T-helper 2 cell treated with Interferon-gamma antibody and Interleukin-4, amounts not matched to agents 5 μg/mL and 100 μg/mL, for 36 hours (primary cell): ENCODE data around the gene FBXW2.

Experiments
- DNase-seq: peaks from one replicate; pipeline ENCODE4 v3.0.0; 2021; ENCODE audit warnings: low spot score
- H3K27ac Mint-ChIP-seq: one replicate; pipeline ENCODE4 v1.8.0; 2021; ENCODE audit warnings: mild to moderate bottlenecking, mixed read lengths
- H3K27me3 Mint-ChIP-seq: one replicate; pipeline ENCODE4 v1.8.0; 2021; ENCODE audit warnings: low read depth, mixed read lengths
- H3K36me3 Mint-ChIP-seq: one replicate; pipeline ENCODE4 v1.8.0; 2021; ENCODE audit warnings: low read depth, mixed read lengths
- H3K4me1 Mint-ChIP-seq: one replicate; pipeline ENCODE4 v1.8.0; 2021; ENCODE audit warnings: low read depth, mixed read lengths
- H3K4me3 Mint-ChIP-seq: one replicate; pipeline ENCODE4 v1.8.0; 2022; ENCODE audit warnings: mild to moderate bottlenecking, moderate library complexity, mixed read lengths
- H3K9me3 Mint-ChIP-seq: one replicate; pipeline ENCODE4 v1.8.0; 2021; ENCODE audit warnings: mixed read lengths

FBXW2 gene

DNA sequence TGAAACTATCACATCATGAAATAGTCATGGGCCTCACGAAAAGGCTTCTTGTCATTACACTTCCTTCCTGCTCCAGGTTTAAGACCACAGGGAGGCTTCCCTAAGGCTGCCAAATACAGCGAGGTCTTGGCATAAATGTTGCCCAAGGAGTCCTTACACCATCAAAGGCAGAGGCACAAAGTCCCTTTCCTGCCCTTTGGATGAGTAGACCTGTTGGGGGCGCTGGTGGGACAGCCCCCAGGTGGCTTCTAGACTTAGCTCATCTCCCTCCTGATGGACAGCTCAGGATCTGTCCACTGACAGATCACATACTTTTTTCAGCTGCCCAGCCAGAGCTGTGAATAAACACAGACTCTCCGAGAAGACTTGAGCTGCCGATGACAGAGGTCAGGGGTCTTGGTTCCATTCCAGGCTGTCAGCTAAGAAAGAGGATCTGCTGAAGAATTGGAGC lies 63.4 kb downstream of the FBXW2 start:
- Mint-ChIP-seq H3K4me3 (no peak overlapping the region), H3K9me3 (no peaks in the 10 kb centered on the region), H3K27me3 (no peaks in the 10 kb centered on the region), H3K27ac (no peak overlapping the region), H3K4me1 (peaks cover 8% of the 10 kb centered on the region), H3K36me3 (no peaks in the 10 kb centered on the region)
- no peak for DNase-seq

DNA sequence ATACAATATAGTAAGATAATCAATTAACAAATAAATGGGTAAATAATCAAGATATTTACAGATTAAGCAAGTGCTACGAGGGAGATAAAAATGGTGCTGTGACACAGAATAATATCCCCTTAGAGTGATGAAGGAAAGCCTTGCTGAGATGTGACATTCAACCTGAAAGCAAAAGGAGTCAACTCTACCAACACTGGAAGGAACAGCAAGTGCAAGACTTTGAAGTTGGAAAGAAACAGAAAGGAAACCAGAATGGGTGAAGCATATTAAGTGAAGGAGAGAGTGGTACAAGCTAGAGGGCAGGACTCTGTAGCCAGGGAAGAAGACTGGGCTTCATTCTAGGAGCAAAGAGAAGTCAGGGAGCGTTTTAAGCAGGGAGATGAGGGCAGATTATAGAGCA lies 66.7 kb downstream of the FBXW2 start:
- no peak for DNase-seq
- no peaks in the 10 kb centered on the region for H3K27me3 Mint-ChIP-seq
- H3K27ac Mint-ChIP-seq = peak overlapping the region; percentile 50
- no peaks in the 10 kb centered on the region for H3K9me3 Mint-ChIP-seq
- H3K4me1 Mint-ChIP-seq = peaks cover 7% of the 10 kb centered on the region
- no peak overlapping the region for H3K4me3 Mint-ChIP-seq
- no peaks in the 10 kb centered on the region for H3K36me3 Mint-ChIP-seq

DNA sequence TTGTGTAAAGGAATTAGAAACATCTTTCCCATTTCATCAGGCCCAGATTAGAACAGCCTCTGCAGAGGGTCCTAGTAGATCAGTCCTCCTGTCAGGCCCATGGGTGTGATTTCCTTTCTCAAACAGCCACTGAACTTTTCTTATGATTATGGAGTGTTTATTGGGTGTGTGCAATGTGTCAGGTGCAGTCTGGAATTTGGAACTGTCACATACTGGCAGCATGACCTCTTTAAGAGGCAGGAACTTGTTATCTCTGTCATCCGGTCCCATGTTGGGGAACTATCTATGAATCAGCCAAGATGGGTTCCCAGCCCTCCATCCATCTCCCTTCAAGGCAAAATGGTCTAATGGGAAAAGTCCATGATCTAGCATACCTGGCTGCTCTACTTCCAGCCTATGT lies 67.3 kb downstream of the FBXW2 start:
- Mint-ChIP-seq H3K4me1 (peaks cover 7% of the 10 kb centered on the region), H3K27me3 (no peaks in the 10 kb centered on the region), H3K4me3 (no peak overlapping the region), H3K27ac (no peak overlapping the region), H3K36me3 (no peaks in the 10 kb centered on the region), H3K9me3 (no peaks in the 10 kb centered on the region)
- no peak for DNase-seq

GRCh38 chr9:120724757-120725400 lies 68.3 kb downstream of the FBXW2 start:
- H3K27me3 Mint-ChIP-seq = no peaks in the 10 kb centered on the region
- no peaks in the 10 kb centered on the region for H3K9me3 Mint-ChIP-seq
- no peaks in the 10 kb centered on the region for H3K36me3 Mint-ChIP-seq
- DNase-seq = no peak
- no peak overlapping the region for H3K27ac Mint-ChIP-seq
- H3K4me1 Mint-ChIP-seq = peaks cover 7% of the 10 kb centered on the region
- no peak overlapping the region for H3K4me3 Mint-ChIP-seq

- Mint-ChIP-seq H3K4me1 (peaks cover 7% of the 10 kb centered on the region), H3K27me3 (no peaks in the 10 kb centered on the region), H3K36me3 (no peaks in the 10 kb centered on the region), H3K9me3 (no peaks in the 10 kb centered on the region), H3K4me3 (no peak overlapping the region), H3K27ac (no peak overlapping the region)
- no peak for DNase-seq
These were observed 69.7 kb downstream of the FBXW2 start for GRCh38 chr9:120723565-120723964.

GRCh38 chr9:120720404-120720803 lies 72.8 kb downstream of the FBXW2 start:
- Mint-ChIP-seq H3K4me3 (no peak overlapping the region), H3K9me3 (no peaks in the 10 kb centered on the region), H3K36me3 (no peaks in the 10 kb centered on the region), H3K27me3 (no peaks in the 10 kb centered on the region), H3K27ac (no peak overlapping the region), H3K4me1 (peaks cover 4% of the 10 kb centered on the region)
- no peak for DNase-seq

DNA sequence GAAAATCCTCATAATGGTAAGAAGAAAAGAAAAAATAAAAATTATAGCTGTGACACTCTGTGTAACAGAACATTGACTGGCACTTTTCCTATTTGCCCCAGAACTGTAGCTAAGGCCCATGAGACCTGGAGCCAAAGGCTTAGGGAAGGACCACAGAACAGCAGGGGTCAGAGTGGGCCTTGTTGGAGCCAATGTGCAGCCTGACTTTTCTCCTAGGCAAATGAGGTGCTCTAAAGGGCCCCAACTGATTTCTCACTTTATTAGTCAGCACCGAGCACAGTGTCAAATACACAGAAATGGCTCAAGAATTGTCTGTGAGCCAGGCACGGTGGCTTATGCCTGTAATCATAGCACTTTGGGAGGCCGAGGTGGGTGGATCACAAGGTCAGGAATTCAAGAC lies 74.9 kb downstream of the FBXW2 start:
- no peak overlapping the region for H3K4me3 Mint-ChIP-seq
- H3K4me1 Mint-ChIP-seq = peaks cover 8% of the 10 kb centered on the region
- H3K9me3 Mint-ChIP-seq = no peaks in the 10 kb centered on the region
- no peaks in the 10 kb centered on the region for H3K36me3 Mint-ChIP-seq
- H3K27ac Mint-ChIP-seq = no peak overlapping the region
- DNase-seq = no peak
- no peaks in the 10 kb centered on the region for H3K27me3 Mint-ChIP-seq

- DNase-seq = no peak
- Mint-ChIP-seq H3K4me3 (no peak overlapping the region), H3K36me3 (no peaks in the 10 kb centered on the region), H3K9me3 (no peaks in the 10 kb centered on the region), H3K4me1 (peaks cover 19% of the 10 kb centered on the region), H3K27me3 (no peaks in the 10 kb centered on the region), H3K27ac (no peak overlapping the region)
These were observed 76.0 kb downstream of the FBXW2 start for GRCh38 chr9:120717176-120717575.

DNA sequence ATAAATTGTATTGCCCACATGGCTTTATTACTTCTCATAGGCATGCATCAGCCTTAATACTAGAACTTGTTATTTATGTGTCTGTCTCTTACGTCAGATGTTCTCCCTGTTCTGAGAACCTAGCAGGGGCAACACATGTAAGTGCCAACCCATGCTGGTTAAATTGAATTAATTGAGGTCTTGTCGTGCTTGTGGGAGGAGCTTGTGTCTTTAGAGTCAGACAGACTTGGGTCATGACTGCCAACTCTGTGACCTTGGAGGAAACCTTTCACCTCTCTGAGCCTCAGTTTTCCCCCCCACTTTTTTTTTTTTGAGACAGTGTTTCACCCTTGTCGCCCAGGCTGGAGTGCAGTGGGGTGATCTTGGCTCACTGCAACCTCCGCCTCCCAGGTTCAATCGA lies 76.7 kb downstream of the FBXW2 start:
- Mint-ChIP-seq H3K4me1 (peaks cover 26% of the 10 kb centered on the region), H3K4me3 (no peak overlapping the region), H3K27ac (no peak overlapping the region), H3K27me3 (no peaks in the 10 kb centered on the region), H3K9me3 (no peaks in the 10 kb centered on the region), H3K36me3 (no peaks in the 10 kb centered on the region)
- no peak for DNase-seq

DNA sequence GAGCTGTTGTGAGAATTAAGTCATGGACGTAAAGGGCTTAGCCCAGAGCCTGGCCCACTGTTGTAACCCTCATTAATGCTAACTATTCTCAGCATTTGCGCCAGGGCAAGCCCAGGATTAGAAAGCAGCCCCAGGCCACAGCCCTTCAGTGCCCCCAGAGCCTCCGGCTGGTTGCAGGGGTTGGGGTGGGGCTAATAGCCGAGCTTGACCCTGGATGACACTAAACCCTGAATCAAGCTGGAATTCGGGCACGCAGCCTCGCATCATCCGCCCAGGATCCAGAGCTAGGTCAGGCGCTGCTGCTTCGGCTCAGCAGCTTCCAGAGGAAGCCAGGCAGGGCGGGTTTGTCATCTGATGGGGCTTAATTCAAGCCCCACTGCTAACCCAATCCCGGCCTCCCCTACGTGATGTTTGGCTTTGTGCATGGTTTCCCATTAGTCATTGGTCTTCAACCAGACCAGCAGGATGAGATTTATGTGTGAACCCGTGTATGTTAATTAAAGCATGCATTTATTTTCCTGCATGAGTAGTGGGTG lies 77.8 kb downstream of the FBXW2 start:
- Mint-ChIP-seq H3K4me1 (peaks cover 36% of the 10 kb centered on the region), H3K27me3 (no peaks in the 10 kb centered on the region), H3K27ac (peak overlapping the region; percentile 49), H3K36me3 (peaks cover 4% of the 10 kb centered on the region), H3K9me3 (no peaks in the 10 kb centered on the region), H3K4me3 (peak overlapping the region; percentile 81)
- DNase-seq = no peak

GRCh38 chr9:120714846-120715388 lies 78.3 kb downstream of the FBXW2 start:
- H3K4me3 Mint-ChIP-seq = peak overlapping the region; percentile 81
- H3K4me1 Mint-ChIP-seq = peaks cover 40% of the 10 kb centered on the region
- H3K9me3 Mint-ChIP-seq = no peaks in the 10 kb centered on the region
- H3K27me3 Mint-ChIP-seq = no peaks in the 10 kb centered on the region
- H3K36me3 Mint-ChIP-seq = peaks cover 5% of the 10 kb centered on the region
- DNase-seq = no peak
- H3K27ac Mint-ChIP-seq = peak overlapping the region; percentile 49

DNA sequence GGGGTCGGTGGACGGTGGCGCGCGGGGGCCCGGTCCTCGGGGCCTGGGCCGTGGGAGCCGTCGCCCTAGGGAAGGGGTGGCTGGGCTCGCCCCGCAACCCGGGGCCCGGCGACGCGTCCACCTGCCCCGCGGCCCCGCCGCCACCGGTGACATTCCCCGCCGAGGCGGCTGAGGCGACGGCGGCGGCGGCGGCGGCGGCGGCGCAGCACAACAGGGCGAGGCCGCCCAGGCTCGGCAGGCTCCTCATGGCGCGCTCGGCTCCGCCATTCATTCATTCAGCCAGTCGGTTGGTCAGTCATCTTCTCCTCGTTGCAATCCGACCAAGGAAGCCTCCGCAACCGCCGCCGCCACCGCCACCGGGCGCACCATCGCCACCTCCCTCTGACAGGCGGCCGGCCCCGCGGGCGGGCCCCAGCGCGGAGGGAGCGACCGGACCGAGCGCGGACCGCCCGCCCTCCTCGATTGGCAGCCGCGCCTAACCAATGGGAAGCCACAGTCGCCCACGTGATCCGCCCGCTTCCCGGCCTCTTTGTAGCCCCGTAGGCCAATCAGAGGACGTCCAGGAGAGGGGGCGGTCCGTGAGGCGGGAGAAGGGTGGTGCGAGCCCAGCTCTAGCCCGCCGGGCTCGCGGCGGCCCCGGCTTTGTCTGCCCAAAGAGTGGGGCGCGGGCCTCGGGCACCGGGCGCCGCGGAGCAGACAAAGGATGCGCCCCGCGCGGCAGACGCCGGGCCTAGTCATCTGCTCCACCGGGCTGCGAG lies 78.9 kb downstream of the FBXW2 start, which contains the start of gene MEGF9:
Gene MEGF9, minus strand, starts transcription at position 383 of the 758 bp plus-strand sequence. Its CDS starts 112 bp downstream, at position 271.
- DNase-seq = peak; percentile 98
- Mint-ChIP-seq H3K9me3 (no peaks in the 10 kb centered on the region), H3K27me3 (no peaks in the 10 kb centered on the region), H3K36me3 (peaks cover 7% of the 10 kb centered on the region), H3K4me1 (peaks cover 40% of the 10 kb centered on the region), H3K4me3 (peak within 1 kb of the TSS; percentile 90), H3K27ac (peak within 1 kb of the TSS; percentile 84)

DNA sequence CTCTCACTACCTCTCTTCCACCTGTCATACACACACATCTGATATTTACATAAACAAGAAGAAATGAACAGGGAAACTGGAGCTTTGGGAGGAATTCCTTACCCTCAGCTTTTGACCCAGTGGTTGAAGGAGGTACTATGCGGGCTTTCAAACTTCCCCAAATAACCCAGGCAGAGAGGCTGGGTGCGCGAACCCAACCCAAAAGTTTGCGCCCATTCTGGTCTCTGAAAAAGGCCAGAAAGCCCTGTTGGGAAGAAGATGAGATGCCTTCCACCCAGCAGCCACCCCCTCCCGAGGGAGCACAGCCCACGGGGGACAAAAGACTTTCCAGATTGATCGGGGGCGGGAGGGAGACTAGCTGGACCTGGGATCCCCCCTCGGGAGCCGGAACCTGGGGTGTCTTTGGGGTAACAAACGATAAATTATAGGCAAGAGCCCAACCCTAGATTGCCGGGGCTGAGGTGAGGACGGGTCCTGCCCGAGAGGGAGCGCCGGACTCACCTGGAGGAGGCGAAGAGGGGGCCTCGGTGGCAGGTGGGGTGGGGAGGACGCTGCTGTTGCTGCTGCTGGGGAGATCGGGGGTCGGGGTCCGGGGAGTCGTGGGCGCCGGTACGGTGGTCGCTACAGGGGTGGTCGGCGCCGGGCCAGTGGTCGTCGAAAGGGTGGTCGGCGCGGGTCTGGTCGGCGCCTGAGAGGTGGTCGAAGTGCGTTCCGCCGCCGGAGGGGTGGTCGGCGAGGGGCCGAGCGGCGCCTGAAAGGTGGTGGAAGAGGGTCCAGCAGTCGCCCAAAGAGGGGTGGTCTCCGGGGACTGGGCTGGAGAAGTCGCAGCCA lies 79.7 kb downstream of the FBXW2 start:
- Mint-ChIP-seq H3K36me3 (peaks cover 10% of the 10 kb centered on the region), H3K27me3 (no peaks in the 10 kb centered on the region), H3K4me1 (peaks cover 40% of the 10 kb centered on the region), H3K4me3 (peak overlapping the region; percentile 90), H3K27ac (peak overlapping the region; percentile 72), H3K9me3 (no peaks in the 10 kb centered on the region)
- DNase-seq = no peak
